MCF 10A (cell line): ENCODE measurements around the gene FOXG1. TPM values are rescaled to one million over a fixed set of nuclear protein-coding genes. Genes with fewer than 3 reads are reported as not detected.

Source experiments
- BruUV-seq: library from RNA; stranded (reverse); fragments of 400-500 nt; replicated peaks from 2 replicates; lab custom pipeline; 2021; lab: Mats Ljungman, UMichigan
- CTCF ChIA-PET: fragments of 300-600 bp; sonication (Branson Sonifier 250); formaldehyde crosslinking; extraction: SDS; loops from one replicate; lab custom pipeline; 2021; ENCODE audit warnings: antibody characterized with exemption, inconsistent platforms; lab: Yijun Ruan, JAX
- POLR2A ChIA-PET: fragments of 300-600, 350-650 bp; sonication (Branson Sonifier 250); formaldehyde crosslinking; extraction: SDS; loops from one replicate; lab custom pipeline; 2020; ENCODE audit warnings: antibody characterized with exemption, inconsistent platforms; lab: Yijun Ruan, JAX
- DNase-seq: peaks from one replicate; pipeline ENCODE4 v3.0.0-alpha.2; 2018; ENCODE audit not compliant: unreplicated experiment
- H3K27ac Mint-ChIP-seq: one replicate; pipeline ENCODE4 v1.8.0; 2022; ENCODE audit warnings: mild to moderate bottlenecking, low read depth, mixed read lengths; ENCODE audit not compliant: unreplicated experiment
- H3K27me3 Mint-ChIP-seq: one replicate; pipeline ENCODE4 v1.8.0; 2022; ENCODE audit warnings: mixed read lengths; ENCODE audit not compliant: insufficient read depth, unreplicated experiment
- H3K36me3 Mint-ChIP-seq: one replicate; pipeline ENCODE4 v1.8.0; 2022; ENCODE audit warnings: mild to moderate bottlenecking, moderate library complexity, mixed read lengths; ENCODE audit not compliant: insufficient read depth, unreplicated experiment
- H3K4me1 Mint-ChIP-seq: one replicate; pipeline ENCODE4 v1.8.0; 2022; ENCODE audit warnings: mixed read lengths; ENCODE audit not compliant: insufficient read depth, unreplicated experiment
- H3K4me3 Mint-ChIP-seq: one replicate; pipeline ENCODE4 v1.8.0; 2022; ENCODE audit warnings: mild to moderate bottlenecking, moderate library complexity, mixed read lengths; ENCODE audit not compliant: unreplicated experiment
- H3K9me3 Mint-ChIP-seq: one replicate; pipeline ENCODE4 v1.8.0; 2022; ENCODE audit warnings: mixed read lengths; ENCODE audit not compliant: unreplicated experiment
- CTCF ChIP-seq: fragments of 200-600 bp; IDR thresholded peaks from one replicate; pipeline ENCODE4 v1.8.0; 2022; ENCODE audit warnings: antibody characterized with exemption, mild to moderate bottlenecking; ENCODE audit not compliant: unreplicated experiment
- intact Hi-C: fragments of 100-400 bp; cut with micrococcal nuclease; formaldehyde crosslinking; loops from 2 replicates; pipeline ENCODE4 v1.14.1; 2022
- total RNA-seq: library from RNA; stranded (reverse); gene quantifications from 2 replicates; pipeline ENCODE4 v1.2.3, GENCODE V29; 2022

Gene FOXG1
- total RNA-seq, 1 experiment from 2014 or later = not detected

- no TSS peak for BruUV-seq
- CTCF ChIA-PET = interaction anchor here (0.5 to 7.8 kb wide), 33 partner anchors 10 to 1689 kb away, joined by 3 to 123 read pairs (median 4); partner anchors contain the start of gene FOXG1
- DNase-seq = peak; percentile 75
- no peak overlapping the region for H3K4me3 Mint-ChIP-seq
- intact Hi-C loops = loop anchor here (1.0 to 10.0 kb wide), 5 partner anchors 767 to 1690 kb away; no protein-coding TSS in a partner anchor
- no peaks in the 10 kb centered on the region for H3K9me3 Mint-ChIP-seq
- POLR2A ChIA-PET = interaction anchor here (0.7 kb wide), 1 partner anchor 1460 kb away, joined by 3 read pairs; no protein-coding TSS in a partner anchor
- no peaks in the 10 kb centered on the region for H3K36me3 Mint-ChIP-seq
- H3K27ac Mint-ChIP-seq = no peak overlapping the region
- H3K27me3 Mint-ChIP-seq = peaks cover 55% of the 10 kb centered on the region
- peaks cover 23% of the 10 kb centered on the region for H3K4me1 Mint-ChIP-seq
- TF ChIP-seq CTCF = peak; percentile 69
Measured at GRCh38 chr14:28754209-28754985, 12.2 kb upstream of the FOXG1 start.

- no peak for TF ChIP-seq CTCF
- DNase-seq = no peak
- Mint-ChIP-seq H3K27ac (no peak overlapping the region), H3K9me3 (no peaks in the 10 kb centered on the region), H3K4me1 (peaks cover 23% of the 10 kb centered on the region), H3K27me3 (peaks cover 64% of the 10 kb centered on the region), H3K4me3 (no peak overlapping the region), H3K36me3 (no peaks in the 10 kb centered on the region)
- BruUV-seq = no TSS peak
- POLR2A ChIA-PET = no interaction called here
- intact Hi-C loops = loop anchor here (10.0 kb wide), 2 partner anchors 1459 to 1689 kb away; no protein-coding TSS in a partner anchor
- CTCF ChIA-PET = interaction anchor here (0.6 to 7.8 kb wide), 31 partner anchors 10 to 1688 kb away, joined by 3 to 123 read pairs (median 4); partner anchors contain the start of gene FOXG1
Measured at GRCh38 chr14:28755198-28755815, 11.3 kb upstream of the FOXG1 start.

GRCh38 chr14:28755884-28756268, 10.7 kb upstream of the FOXG1 start:
- ChIA-PET CTCF (interaction anchor here (0.5 to 7.8 kb wide), 23 partner anchors 9 to 1815 kb away, joined by 3 to 123 read pairs (median 4); partner anchors contain the start of gene FOXG1), POLR2A (interaction anchor here (0.6 kb wide), 1 partner anchor 1122 kb away, joined by 4 read pairs; no protein-coding TSS in a partner anchor)
- Mint-ChIP-seq H3K9me3 (no peaks in the 10 kb centered on the region), H3K4me1 (peaks cover 23% of the 10 kb centered on the region), H3K4me3 (no peak overlapping the region), H3K27ac (no peak overlapping the region), H3K36me3 (no peaks in the 10 kb centered on the region), H3K27me3 (peaks cover 70% of the 10 kb centered on the region)
- no TSS peak for BruUV-seq
- no peak for TF ChIP-seq CTCF
- intact Hi-C loops = loop anchor here (10.0 kb wide), 2 partner anchors 1459 to 1689 kb away; no protein-coding TSS in a partner anchor
- no peak for DNase-seq
